Stimulated activated CD8-positive, alpha-beta memory T cell treated with anti-CD3 and anti-CD28 coated beads, Interleukin-4, amount 100 ng/mL, for 4 hours (primary cell): Measurements from ENCODE around the gene AP1S1.

Experiments
- DNase-seq, 2 donors: peaks; one replicate each; pipeline ENCODE4 v3.0.0-alpha.2; 2020; ENCODE audit warnings: low read depth in 2 of 2, low spot score in 1 of 2

Gene AP1S1

DNA sequence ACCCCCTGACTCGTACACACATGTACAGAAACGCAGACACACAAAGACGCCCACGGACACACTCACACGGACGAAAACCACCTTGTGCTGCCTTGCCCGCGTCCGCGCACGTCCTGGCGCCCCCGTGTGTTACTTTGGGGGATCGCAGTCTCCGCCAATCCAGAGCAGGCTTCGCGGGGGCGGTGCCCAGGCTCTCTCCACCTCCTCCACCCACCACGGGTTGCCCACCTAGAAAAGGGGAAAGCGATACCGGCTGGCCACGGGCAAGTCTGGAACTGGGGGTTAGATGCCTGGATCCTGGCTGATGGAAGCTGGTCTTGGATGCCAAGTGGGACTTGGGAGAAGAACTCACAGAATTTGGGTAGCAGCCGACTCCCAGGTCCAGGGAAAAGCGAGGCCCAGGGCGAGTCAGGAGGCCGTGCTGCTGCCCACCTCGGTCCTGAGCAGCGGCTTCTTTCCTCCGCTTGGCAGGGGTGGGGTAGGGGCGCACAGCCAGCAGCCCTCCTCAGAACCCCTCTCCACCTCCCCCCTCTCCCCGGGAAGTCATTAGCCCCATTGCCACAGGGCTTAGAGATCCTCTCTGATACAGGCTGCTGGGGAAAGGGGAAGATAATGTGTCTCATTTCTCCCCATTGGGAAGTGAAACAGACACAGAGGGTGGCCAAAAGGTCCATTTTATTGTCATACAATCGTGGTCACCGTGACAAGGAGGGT, 15.7 kb downstream of the AP1S1 start:
- DNase-seq, result peak; percentile 67 to 71

DNA sequence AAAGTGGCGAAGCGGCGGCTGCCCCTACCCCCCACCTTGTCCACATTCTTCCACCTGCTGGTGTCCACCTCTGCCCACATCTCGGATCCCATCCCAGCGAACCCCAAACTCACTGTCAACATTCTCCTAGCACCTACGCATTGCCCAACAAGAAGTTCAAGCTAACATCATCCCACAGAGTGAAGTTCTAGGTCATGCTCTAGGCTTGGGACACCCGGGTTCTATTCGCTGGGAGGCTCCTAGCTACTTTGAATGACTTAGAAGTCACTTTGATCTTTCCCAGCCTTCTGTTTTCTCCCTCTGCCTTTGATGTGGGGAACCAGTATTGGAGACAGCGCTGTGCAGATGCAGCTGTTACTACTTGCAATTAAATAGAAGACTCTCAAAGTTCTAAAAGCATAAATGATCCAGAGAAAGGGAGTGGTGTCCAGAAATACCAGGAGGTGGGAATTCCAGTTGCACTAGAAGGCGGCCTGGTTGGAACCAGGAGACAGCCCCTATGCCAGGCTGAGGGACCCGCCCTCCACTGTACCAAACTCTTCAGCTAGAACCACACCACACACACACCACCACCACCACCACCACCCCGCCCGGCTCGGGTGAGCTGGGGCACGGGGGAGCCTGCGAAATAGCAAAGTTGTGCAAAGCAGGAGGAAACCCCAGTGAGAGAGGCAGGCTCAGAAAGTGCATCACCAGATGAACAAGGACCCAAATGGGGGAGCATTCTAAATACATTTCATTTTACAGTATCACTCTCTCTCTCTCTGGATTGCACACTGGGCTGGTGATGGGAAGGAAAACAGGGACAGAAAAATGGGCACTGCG, 16.6 kb downstream of the AP1S1 start:
- DNase-seq, result no peak

DNA sequence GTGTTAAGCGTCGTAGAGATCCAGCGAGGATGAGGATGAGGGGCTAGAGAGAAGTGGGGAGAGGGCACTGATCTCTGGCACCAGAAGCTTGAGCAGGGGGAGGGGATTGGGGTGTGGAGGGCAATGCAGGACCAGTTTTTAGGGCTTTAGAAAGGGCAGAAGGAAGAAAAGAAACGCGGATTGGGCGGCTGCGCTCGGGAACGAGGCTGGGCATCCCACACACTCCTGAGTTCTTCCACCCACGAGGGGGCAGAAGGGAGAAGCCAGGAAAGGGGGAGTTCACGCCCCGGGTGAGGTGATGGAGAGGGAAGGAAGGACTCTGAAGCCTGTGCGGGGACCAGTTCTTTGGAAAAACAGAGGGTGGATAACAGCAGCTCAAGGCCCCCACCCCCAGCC, 17.2 kb downstream of the AP1S1 start:
- DNase-seq, result no peak

DNA sequence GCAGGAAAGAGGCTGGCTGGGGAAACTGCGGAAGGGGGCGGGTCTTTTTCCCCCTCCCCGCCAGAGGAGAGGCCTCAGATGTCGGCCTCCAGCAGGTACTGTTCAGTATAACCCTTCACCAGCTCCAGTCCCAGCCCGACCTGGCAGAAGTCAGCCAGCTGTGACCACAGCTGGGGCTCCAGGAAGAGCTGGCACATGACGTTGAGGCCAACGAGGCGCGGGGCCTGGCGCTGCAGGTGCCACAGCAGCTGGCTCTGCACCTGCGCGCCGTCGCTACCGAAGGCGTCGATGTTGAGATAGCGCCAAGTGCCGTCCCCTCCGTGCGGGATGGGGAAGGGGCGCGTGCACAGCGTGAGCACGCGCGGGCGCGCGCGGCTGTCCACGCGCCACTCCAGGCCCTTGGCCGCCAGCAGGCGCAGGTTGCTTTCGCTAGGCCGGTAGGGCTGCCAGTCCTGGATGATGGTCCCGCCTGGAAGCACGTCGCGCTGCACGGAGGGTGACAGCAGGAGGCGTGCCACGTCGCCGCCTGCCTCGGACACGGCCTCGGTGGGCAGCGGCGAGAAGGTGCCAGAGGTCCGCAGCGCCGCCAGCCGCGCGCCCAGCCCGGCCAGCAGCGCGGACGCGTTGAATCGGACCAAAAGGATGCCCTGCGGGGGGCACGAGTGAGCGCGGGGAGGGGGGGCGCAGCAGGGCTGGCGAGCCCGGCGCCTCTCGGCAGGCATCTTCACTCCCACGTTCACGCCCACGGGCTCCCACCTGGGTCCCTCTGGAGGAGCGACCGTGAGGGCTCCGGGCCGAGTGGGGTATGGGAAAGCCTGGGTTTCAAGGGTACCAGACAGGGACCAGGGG, 18.0 kb downstream of the AP1S1 start:
- no peak for DNase-seq

DNA sequence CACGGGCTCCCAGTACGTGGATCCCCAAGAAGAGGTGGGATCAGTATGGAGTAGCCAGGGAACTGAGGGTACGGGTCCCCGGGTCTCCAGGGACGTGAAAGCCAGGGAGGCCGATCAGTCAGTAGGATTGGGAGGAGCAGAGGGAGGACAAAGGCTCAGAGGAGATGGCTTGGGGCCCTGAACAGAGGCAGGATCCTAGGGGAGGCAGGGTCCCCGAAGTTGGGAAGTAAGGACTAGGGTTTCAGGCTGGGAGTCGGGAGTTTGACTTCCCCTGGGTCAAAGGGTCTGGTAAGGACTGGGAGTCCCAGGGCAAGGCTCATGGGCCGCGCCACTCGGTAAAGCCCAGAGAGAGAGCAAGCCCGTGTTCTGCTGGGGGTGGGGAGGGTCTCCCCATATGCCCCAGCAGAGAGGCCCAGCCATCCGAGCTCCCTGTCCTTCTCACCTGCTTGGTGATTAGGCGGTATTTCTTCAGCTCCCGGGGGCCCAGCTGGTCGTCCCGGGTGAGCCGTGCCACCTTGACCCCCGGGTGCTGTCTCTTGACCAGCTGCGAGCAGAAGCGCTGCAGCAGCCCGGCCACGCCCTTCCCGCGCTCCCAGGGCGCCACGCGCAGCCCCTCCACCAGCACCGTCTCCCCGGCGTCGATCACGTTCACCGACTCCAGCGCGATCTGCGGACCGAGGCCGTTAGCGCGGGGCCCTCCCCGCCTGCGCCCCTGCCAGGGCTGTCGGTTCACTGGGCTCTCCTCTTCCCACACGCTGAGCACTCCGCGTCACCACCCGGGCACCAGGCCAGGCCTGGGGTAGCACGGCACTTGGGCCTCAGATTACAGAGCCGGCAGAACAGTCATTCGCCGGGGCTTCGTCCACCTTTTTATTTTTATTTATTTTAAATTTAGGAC, 18.8 kb downstream of the AP1S1 start:
- no peak for DNase-seq

DNA sequence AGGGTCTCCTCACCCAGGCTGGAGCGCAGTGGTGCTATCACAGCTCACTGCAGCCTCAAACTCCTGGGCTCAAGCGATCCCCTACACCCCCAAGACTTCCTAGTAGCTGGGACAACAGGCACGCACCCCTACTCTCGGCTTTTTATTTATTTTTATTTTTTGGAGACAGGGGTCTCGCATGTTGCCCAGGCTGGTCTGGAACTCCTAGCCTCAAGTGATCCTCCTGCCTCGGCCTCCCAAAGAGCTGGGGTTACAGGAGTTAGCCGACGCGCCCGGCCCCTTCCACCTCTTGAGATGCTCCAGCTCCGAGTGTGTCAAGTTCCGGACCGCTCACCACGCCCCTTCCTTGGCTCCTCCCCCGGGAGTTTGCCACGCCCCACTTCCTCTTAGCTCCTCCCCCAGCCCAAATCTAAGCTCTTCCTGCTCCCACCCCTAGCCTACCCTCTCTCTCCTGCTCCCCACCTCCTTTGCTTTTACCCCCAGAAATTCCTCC, 19.5 kb downstream of the AP1S1 start:
- DNase-seq, result no peak

DNA sequence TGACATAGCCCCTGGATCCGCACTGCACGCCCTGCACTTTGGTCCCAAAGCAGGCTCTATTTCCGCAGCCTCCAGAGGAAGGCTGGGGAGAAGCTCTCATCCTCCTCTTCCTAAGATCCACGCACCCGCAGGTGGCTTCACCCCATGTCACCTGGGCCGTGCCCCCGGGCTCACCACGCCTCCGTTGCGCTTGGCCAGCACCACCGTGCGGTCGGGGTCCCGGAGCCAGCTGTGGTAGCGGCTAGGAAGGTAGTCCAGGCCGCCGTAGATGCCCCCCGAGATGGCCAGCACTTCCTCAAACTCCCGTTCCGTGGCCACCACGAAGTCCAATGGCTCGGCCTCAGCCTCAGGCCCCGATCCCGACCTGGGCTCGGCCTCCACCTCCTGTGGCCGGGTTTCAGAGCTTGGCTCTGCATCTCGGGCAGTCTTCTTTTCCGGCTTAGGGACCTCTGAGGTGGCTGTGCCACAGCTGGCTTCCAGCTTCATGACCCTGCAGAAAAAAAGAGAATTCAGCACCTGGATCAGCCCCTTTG, 20.1 kb downstream of the AP1S1 start:
- no peak for DNase-seq

DNA sequence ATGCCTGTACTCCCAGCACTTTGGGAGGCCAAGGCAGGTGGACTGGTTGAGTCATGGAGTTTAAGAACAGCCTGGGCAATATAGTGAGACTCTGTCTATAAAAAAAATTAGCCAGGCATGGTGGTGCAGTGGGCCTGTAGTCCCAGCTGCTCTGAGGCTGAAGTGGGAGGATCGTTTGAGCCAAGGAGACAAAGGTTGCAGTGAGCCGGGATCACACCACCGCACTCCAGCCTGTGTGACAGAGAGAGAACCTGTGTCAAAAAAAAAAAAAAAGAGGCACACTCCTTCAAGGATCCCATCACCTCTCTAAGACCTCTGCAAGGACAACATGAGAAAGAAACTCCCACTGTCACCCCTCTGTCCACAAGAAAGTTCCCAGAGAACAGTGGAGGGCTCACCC, 21.4 kb downstream of the AP1S1 start:
- no peak for DNase-seq

DNA sequence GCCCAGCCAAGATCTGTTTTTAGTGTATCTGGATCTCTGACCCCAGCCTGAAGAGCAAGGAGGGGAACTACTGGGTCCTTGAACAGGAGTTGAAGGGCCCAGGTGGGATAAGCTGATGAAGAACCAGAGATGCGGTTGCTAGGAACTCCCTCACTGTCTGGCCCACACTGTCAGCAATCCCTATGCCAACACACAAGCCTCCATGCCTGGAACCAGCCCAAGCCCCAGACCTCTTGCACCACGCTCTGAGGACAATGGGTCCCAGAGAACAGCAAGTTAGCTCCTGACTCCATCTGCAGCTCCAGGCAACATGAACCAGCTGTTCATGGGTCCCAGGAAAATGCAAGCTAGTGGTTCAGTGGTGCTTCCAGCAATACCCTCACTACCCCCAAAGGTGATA, 23.4 kb downstream of the AP1S1 start:
- no peak for DNase-seq

DNA sequence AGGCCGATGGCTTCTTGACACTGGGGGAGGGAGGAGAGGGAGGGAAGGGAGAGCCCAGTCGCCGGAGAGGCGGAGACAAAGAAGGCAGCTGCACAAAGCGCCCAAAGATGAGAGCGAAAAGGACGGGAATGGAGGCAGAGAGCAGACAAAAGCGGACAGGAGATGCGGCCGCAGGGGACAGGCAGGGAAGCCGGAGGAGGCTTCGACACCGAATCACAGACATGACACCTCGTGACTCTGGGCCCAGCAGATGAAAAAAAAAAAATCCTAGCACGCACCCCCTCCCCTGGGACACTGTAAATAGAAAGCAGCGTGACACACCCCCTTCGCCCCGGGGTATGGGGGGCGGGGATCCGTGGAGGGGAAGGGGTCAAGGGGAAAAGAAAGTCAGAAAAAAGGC, 24.8 kb downstream of the AP1S1 start:
- DNase-seq, result no peak

DNA sequence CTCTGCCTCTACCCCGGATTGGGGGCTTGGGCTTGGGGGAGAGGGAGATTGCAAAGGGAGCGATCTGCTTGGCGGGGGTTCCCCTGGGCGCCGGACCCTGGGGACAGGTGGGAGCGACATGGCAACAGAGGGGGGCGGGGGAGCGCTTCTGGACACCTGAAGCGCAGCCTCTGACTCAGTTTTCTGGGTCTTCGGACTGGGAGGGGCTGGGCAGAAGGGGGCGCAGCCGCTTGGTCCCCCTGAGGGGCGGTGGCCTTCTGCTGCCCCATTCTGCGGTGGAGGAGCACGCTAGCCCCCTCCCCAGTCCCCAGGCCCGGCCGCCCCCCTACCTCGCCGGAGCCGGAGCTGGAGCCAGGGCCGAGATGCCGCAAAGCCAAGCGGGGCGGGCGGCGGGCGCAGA, 25.4 kb downstream of the AP1S1 start:
- DNase-seq, result no peak

DNA sequence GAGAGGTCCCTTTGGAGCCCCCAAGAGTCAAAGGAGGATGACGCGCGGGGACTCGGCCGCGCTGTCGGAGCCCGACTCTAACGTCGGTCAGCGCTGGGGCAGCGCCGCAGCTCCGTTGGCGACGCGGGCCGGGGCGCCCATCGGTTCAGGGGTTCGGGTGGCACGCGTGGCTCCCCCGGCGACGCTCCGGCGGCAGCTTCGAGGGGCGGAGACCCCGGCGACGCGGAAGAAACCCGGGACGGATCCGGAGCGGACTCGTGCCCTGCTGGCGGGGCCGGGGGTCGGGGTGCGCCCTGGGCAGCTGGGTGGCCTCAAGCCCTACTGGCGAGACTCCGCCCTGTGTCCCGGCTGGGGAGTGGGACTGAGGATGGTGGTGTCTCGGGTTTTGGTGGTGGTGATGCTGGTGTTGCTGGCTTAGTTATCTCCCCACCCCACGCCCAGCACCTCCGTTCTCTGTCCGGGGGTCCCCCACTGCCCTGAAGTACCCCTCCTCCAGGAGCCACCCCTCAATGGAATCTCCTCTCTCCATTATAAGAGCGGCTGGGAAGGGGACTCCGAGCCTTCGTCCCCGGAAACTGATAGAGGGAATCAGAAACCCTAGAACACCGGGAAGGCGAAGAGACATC, 26.0 kb downstream of the AP1S1 start, which contains the start of gene NAT16:
Gene NAT16 (minus strand): TSS at position 164 of the 626 bp plus-strand sequence. CDS start 5,486 bp downstream, outside the sequence.
- DNase-seq, result no peak

DNA sequence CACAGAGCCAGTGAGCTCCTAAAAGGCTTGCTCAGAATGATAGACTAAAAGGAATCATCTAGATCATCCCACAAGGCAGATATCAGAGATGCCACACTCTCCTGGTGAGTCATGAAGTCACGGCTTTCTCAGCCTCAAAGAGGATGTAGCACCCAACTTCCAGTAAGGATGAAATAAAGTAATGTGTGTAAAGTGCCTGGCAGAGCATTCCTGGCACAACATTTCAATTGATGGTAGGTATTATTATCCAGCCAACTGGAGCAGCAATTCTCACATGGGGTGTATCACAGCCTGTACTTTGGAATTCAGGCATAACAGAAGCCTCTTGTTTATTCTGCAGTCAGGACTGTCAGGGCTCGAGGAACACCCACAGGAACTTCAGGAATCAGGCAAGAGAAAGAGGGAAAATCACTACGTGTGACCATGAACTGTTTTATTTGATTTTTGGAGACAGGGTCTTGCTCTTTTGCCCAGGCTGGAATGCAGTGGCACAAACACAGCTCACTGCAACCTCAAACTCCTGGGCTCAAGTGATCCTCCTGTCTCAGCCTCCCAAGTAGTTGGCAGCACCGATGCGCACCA, 31.1 kb downstream of the AP1S1 start:
- DNase-seq, result no peak

DNA sequence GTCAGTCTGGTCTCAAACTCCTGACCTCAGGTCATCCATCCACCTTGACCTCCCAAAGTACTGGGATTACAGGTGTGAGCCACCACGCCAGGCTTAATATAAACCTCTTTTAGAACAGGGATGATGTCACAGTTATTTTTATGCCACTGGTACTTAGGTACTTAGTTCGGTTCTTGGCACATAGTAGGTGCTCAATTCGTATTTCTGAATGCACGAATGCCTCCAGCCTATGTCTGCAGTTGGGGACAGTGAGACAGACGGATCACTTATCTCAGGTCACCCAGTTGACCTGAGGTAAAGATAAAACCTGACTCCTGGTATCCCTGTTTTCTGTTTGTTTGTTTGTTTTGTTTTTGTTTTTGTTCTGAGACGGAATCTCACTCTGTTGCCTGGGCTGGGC, 31.9 kb downstream of the AP1S1 start:
- no peak for DNase-seq

DNA sequence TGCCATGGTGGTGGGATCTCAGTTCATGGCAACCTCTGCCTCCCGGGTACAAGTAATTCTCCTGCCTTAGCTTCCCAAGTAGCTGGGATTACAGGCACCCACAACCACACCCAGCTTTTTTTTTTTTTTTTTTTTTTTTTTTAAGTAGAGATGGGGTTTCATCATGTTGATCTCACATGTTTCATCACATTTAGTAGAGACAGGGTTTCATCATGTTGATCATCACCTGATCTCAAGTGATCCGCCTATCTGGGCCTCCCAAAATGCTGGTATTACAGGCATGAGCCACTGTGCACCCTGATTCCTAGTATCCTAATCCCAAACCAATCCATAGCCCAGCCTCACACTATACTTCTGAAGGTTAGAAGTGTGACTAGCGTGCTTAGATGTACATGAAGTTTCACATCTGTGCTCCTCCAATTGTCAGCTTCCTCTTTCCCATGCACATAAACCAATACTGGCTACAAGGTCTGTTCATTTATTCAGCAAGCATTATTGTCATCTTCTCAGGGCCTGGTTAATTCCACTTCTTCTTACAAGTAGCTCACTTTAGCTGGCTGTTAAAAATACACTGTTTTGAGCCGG, 32.7 kb downstream of the AP1S1 start:
- DNase-seq, result no peak

DNA sequence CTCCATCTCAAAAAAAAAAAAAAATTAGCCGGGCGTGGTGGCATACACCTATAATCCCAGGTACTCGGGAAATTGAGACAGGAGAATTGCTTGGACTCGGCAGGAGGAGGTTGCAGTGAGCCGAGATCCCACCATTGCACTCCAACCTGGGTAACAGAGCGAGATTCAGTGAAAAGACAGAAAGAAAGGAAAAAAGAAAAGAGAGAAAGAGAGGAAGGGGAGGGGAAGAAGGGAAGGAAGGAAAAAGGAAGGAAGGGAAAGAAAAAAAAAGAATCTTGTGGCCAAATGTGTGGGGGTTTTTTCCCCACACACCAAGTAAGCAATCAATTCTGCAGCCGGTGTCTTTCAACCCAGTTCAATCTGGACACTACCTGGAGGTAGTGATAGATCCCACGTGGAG, 34.8 kb downstream of the AP1S1 start:
- DNase-seq, result no peak

DNA sequence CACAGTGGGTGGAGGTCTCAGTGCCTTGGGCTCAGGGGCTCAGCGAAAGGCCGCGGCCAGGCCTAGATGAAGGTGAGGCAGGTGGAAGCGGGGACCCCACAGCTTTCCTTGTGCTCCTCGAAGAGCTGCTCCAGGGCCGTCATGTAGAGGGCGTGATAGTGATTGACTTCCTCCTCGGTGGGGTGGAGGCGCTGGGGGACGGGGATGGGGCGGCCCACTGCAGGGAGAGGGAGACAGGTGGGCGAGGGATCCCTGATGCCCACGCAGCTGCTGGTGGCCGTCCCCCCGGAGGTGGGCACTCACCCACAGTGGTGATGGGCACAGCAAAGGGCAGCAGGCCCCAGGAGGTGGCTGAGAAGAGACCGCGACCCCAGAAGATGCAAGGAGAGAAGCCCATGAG, 41.6 kb downstream of the AP1S1 start:
- DNase-seq, result no peak

DNA sequence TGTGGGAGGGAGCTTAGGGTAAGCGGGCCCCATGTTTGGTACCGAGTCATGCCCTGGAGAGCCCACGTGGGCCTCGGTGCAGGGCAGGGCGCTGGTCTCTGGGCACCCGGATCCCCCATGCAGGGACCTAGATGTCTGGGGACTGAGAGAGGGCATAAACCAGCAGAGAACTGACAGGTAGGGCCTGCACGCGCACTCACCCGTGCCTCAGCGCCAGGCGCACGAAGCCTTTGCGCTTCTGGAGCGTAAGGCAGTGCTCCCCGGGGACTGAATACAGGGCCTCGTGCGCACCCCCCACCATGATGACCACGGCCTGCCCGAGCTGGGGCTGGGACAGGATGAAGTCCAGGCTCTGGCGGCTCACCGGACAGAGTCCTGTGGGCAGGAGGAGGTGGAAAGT, 43.7 kb downstream of the AP1S1 start:
- DNase-seq, result no peak

DNA sequence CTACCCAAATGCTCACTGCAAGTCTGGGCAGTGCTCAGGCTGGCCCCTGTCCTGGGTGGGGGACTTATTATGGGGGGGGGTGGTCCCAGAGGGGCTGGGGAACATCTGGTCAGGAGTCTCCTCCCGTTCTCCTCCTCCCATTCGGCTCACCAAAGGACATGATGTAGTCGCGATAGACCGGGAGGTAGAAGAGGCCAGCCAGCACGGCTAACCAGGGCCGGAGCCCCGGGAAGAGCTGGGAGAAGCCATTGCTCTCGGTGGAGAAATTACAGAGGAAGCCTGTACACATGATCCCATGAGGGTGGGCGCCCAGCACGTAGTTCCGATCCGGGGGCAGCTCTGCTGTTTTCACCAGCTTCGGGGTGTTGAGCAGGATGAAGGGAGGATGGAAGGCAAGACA, 44.2 kb downstream of the AP1S1 start:
- no peak for DNase-seq
